HEK293 (cell line): ENCODE results near the gene KIAA0513.

ENCODE experiments used
- ATF2 ChIP-seq: fragments of 450-650 bp; formaldehyde crosslinking; IDR thresholded peaks from 2 replicates; pipeline ENCODE4 v1.5.1; 2016; ENCODE audit warnings: missing biosample characterization, missing genetic modification characterization, low read depth
- CTCF ChIP-seq: fragments of 450-650 bp; formaldehyde crosslinking; IDR thresholded peaks from 2 replicates; pipeline ENCODE4 v1.5.1; 2016; ENCODE audit warnings: missing biosample characterization, missing genetic modification characterization
- ELK4 ChIP-seq: IDR thresholded peaks from 2 replicates; pipeline ENCODE4 v1.6.1; 2011; ENCODE audit warnings: mild to moderate bottlenecking, low read depth, low read length, borderline replicate concordance
- PRDM10 ChIP-seq: fragments of 450-650 bp; formaldehyde crosslinking; IDR thresholded peaks from 2 replicates; pipeline ENCODE4 v1.5.1; 2016; ENCODE audit warnings: missing biosample characterization, missing genetic modification characterization
- ZNF140 ChIP-seq: fragments of 450-650 bp; formaldehyde crosslinking; IDR thresholded peaks from 2 replicates; pipeline ENCODE4 v1.5.1; 2016; ENCODE audit warnings: missing biosample characterization, missing genetic modification characterization
- ZNF16 ChIP-seq: fragments of 450-650 bp; formaldehyde crosslinking; IDR thresholded peaks from 2 replicates; pipeline ENCODE4 v1.5.1; 2016; ENCODE audit warnings: low read depth, missing biosample characterization, missing genetic modification characterization
- ZNF19 ChIP-seq: fragments of 450-650 bp; formaldehyde crosslinking; IDR thresholded peaks from 2 replicates; pipeline ENCODE4; 2016; ENCODE audit warnings: missing biosample characterization, missing genetic modification characterization, low read depth
- ZNF530 ChIP-seq: fragments of 450-650 bp; formaldehyde crosslinking; IDR thresholded peaks from 2 replicates; pipeline ENCODE4 v1.5.1; 2016; ENCODE audit warnings: low read depth, missing biosample characterization, missing genetic modification characterization
- ZSCAN4 ChIP-seq: fragments of 450-650 bp; formaldehyde crosslinking; IDR thresholded peaks from 2 replicates; pipeline ENCODE4 v1.5.1; 2017; ENCODE audit warnings: missing biosample characterization, missing genetic modification characterization

- no peak for TF ChIP-seq CTCF
- TF ChIP-seq ATF2 (tag by site-specific recombination): no peak
- no peak for TF ChIP-seq ZNF16 (tag by site-specific recombination)
- TF ChIP-seq ZSCAN4 (tag by site-specific recombination): no peak
- TF ChIP-seq ZNF19: no peak
- no peak for TF ChIP-seq ELK4
- no peak for TF ChIP-seq PRDM10 (tag by site-specific recombination)
- TF ChIP-seq ZNF530 (tag by site-specific recombination): no peak
- no peak for TF ChIP-seq ZNF140
These were observed 71.0 kb downstream of the KIAA0513 start for GRCh38 chr16:85098565-85098964.
